Measurements from ENCODE around the gene FRMD5. TPM values are rescaled to one million over a fixed set of nuclear protein-coding genes. Genes with fewer than 3 reads are reported as not detected.

The FRMD5 gene
- under 0.01 and 0.20 TPM in 2 replicates for total RNA-seq

DNA sequence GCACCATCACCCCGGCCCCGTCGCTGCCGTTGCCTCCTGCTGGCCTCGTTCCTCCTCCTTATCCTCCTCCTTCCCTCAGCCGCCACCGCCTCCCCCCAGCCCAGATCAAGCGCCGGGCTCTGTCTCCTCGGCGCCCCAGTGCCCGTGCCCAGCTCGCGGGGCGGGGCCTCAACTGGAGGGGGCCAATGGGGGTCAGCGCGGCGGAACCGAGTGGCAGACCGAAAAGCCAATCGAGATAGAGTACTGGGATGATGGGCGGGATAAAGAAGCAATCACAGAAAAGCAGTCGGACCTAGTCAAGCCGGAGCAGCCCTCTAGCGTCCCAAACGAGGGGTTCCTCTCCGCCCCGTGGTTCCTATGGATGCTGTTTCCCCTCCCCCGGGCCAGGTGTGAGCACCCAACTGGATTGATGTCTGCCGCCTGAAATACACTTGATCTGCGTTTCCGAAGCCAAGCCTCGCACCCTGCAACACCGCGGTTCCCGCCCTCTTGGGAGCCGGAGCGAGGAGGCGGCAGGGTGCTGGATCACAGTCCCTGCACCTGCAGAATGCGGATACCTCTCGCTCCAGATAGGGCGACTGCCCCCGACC, at the start of gene FRMD5:
Gene FRMD5 (minus strand): TSS at position 121 of the 590 bp plus-strand sequence.

DNA sequence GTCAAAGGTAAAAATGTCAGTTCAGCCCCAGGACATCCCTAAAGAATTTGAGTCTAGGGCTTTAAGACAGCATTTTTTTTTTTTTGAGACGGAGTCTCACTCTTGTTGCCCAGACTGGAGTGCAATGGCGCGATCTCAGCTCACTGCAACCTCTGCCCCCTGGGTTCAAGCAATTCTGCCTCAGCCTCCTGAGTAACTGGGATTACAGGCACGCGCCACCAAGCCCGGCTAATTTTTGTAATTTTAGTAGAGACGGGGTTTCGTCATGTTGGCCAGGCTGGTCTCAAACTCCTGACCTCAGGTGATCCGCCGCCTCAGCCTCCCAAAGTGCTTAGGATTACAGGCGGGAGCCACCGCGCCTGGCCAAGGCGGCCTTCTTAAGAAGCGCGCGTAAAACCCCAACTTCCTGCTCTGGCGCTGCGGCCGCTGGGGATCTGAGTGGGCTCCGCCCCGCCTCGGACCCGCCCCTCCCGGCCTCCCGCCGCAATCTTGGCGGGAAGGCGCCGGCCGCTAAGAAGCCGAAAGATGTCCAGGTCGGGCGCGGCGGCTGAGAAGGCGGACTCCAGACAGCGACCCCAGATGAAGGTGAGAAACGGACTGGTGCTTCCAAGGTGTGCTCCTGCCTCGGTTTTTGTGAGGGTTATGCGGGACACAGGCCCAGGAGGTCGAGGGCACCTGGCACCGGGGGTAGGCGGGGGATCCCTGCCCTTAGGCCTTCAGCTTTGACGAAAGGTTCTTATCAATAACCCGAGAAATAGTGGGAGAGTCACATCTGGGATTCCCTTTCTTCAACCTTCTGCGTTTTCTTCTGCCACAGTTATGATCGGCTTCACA, 368.3 kb downstream of the FRMD5 start, which contains the start of gene WDR76:
Gene WDR76 (plus strand): TSS at position 495 of the 834 bp plus-strand sequence. CDS start 31 bp downstream, at position 526.

GRCh38 chr15:43824302-43825246, 370.5 kb downstream of the FRMD5 start, which contains the start of gene MFAP1:
Gene MFAP1, minus strand, starts transcription at chr15:43824690. Its CDS starts 121 bp downstream, at chr15:43824569.

Small RNAs within 50 kb of the gene (small RNA-seq; reads per million reads assigned to genes)
- not detected for gene RF00019

Other genes starting within 250 kb of the FRMD5 start
- gene GOLM2, start 93.4 kb upstream of the FRMD5 start, total RNA-seq, result 83.0 and 93.2 TPM in 2 replicates
- gene CTDSPL2, start 232.4 kb upstream of the FRMD5 start, total RNA-seq, result 40.1 and 58.6 TPM in 2 replicates